HG02973 (cell line): ENCODE results near the gene NARF.

ENCODE experiments used
- ATAC-seq: cut with Tn5 transposase; IDR thresholded peaks from one replicate; pipeline ENCODE4 v1.9.1; 2021; ENCODE audit warnings: moderate library complexity; ENCODE audit not compliant: unreplicated experiment

NARF gene

DNA sequence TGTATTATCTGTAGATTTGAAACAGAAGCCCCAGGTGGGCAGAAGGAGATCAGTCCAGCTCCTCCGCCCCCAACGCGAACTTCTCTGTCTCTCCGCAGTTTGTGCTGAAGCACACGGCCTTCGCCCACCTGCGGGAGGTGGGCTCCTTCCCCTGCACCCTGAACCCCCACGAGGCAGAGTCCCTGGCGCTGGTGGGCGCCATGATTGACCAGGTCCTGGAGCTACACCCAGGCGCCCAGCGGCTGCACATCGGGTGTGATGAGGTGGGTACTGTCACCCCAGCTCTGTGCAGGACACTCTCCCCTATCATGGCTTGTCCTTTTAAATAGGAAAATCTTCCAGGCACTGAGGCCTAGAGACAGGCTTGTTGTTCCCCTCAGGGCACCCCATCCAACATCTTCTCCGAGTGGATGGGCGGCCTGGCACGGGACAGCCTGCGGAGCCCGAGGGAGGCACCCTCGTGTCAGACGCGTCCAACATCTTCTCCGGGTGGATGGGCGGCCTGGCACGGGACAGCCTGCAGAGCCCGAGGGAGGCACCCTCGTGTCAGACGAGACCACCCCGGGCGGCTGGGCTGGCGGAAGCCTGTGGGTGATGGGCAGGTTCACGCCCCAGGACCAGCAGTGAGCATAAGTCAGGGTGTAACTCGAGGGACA lies 24.9 kb upstream of the NARF start:
- ATAC-seq: no peak

DNA sequence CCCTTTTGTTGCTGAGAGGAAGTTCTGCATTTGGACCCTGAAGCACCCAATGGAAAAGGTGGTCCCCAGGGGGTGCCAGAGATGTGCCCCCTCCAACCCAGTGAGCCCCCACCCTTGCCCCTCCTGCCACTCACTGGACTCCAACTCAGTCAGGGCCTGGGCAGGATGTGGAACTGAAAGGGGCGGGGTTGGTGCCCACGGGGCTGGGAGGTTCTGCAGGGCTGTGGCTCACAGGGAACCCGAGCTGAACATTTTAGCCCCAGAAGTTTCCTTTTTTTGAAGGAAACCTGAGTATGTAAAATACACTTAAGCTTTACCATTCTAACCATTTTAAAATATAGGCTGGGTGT lies 24.4 kb upstream of the NARF start:
- ATAC-seq: no peak

DNA sequence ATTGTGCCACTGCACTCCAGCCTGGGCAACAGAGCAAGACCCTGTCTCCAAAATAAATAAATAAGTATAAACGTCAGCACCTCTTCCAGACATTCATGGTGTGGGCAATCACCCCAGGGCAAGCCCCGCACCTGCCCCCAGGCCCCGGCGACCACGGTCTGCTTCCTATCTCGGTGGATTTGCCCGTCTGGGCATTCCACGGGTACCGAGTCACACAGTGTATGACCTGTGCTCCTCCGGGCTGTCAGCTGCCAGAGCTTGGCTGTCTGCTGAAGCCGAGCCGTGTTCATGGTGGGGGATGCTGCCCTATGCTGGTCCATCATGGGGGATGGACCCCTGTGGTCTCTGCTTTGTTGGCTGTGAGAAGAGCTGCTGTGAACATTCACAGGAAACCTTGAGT lies 23.4 kb upstream of the NARF start:
- no peak for ATAC-seq

DNA sequence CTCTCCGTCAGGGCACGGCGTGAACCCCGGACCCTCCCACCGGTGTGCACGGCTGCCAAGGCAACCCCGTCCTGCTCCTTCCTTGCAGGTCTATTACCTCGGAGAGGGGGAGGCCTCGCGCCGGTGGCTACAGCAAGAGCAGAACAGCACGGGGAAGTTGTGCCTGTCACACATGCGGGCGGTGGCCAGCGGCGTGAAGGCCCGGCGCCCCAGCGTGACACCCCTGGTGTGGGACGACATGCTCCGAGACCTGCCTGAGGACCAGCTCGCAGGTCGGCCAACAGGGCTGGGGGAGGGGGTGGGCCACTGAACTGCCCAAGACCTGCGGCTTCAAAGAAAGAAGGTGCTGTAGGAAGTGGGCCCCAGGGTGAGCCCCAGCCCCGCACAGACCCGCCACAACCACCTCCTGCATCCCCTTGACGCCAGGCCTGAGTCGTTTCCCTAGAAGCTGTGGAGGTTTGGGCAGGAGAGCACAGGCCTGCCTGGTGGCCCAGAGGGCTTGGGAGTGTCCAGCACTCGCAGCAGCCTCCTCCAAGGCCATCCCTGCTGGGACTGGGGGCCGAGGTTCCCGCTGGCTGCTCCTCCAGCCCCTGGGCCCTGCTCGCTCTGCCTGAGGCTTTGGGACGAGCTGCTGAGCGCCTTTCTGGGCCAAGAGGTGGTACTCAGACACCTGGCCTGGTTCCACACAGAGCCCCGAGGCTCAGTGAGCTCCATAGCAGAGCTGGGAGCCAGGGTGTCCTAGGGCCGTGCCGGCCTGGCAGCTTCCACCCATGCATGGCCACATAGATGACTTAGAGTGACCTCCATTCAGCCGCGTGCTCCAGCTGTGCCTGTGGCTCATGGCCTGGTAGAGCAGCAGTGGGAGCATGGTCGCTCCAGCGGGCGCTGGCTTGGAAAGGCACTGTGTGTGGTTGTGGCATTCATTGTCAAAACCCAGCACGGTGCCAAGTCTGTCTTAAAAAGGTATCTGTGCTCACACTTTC lies 22.6 kb upstream of the NARF start:
- no peak for ATAC-seq

DNA sequence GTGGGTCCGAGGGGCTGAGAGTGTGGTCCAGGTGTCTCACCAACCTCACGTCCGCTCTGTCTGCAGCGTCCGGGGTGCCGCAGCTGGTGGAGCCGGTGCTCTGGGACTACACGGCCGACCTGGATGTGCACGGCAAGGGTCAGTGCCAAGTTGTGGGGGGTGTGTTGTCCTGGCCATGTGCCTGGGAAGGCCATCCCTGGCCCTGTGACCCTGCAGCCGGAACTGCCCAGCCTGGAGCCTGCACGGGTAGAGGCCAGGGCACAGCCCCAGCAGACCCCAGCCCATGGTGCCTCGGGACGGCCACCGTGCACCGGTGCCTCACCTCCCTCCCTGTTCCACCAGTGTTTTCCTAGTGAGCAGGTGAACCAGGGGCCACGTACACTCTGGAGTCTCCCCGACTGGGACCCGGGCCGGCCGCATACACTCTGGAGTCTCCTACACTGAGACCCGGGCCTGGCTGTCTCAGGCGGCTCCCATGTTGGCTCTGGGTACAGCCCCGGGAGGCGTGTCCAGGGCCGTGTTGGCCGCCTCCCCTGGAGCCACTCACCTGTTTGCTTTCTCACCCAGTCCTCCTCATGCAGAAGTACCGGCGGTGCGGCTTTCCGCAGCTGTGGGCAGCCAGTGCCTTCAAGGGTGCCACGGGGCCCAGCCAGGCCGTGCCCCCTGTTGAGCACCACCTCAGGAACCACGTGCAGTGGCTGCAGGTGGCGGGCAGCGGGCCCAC lies 21.8 kb upstream of the NARF start:
- no peak for ATAC-seq

DNA sequence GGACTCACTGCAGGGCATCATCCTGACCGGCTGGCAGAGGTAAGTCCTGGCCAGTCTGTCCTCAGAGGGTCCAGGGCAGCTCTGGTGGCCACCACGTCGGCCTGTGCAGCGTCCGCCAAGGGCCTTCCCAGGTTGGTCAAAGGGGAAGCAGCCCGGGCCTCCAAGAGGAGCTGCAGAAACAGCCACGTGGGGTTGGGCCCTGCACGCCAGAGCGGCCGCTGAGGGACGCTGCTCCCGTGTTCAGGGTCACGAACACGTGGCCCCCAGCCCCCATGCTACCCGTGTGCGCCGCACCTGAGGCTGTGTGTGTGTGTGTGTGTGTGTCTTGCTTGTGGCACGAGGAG lies 21.2 kb upstream of the NARF start:
- no peak for ATAC-seq

DNA sequence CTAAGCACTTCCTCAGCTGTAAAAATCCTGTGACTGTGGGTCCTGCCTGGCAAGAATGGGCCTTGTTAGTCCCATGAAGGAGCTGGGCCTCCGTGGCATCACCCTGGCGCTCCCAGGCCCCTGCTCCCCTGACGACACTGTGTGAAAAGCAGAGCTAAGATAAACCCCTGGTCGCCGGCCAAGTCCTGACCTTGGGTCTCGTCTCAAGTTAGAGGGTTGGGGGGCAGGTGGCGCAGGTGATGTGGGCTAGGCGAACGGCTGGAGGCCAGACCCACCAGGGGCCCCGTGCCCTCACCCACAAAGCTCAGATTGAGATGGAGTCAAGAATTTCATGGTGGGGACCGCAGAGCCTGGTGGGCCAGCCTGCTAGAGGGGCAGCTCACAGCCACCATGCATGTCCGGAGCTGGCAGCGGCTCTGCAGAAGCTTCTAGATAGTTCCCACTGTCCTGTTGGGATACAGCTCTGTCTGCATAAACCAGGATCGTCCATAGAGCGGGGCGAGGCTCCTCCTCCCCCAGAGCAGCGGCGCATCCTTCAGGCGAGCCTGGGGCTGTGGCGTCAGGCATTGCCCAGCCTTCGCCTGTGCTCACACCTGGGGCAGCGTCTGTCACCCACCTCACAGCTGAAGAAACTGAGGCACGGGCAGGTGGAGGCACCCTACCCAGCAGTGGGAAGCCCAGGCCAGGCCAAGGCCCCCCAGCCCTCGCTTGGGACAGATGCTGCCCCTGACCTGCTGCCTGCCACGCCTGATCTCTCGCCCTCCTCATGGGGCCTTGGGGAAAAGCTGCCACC lies 19.9 kb upstream of the NARF start:
- no peak for ATAC-seq

DNA sequence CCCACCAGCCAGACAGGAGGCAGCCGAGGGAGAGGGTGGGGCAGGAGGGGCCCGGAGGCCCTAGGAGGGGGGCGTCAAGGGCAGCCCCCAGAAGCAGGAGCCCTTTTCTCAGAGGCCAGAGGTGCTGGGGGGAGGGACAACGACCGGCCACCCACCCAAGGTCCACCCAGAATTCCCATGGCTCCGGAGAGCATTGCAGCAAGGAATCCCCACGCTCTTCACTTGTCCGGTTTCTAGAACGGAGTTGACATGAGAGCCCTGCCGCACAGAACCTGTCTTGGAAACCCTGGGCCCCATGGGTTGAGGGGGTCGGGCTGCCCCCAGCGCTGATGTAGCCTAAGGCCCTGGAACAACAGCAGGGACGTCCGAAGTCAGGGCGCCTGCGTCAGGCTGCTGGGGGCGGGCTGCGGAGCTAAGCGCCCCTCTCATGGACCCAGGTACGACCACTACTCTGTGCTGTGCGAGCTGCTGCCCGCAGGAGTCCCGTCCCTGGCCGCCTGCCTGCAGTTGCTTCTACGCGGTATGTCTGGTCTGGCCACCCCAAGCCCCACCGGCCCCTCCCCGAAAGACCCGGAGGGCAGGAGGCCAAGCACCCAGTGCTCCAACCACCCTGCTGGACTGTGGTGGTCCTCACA lies 19.2 kb upstream of the NARF start:
- no peak for ATAC-seq

DNA sequence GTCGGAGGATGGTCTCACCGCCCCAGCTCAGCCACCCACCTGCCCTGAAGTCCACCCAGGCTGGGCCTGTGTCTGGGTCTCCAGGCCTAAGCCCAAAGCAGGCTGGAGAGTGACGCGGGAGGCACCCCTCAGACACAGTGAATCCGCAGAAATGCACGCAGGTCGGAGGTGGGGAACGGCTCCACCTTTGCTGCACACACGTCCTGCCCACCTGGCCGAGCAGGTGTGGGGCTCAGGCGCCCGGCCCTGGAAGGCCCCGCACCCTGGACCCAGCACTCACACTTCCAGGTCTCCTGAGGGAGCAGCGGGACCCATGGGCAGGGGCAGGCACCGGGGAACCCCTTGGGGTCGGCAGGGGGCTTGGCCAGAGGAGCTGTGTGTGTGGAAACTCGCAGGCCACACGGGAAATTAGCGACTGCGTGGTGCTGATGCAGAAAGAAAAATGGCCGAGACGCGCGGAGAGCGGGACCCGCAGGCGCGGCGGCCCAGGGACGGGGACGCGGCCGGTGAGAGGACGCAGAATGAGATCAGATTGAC lies 18.6 kb upstream of the NARF start:
- no peak for ATAC-seq

DNA sequence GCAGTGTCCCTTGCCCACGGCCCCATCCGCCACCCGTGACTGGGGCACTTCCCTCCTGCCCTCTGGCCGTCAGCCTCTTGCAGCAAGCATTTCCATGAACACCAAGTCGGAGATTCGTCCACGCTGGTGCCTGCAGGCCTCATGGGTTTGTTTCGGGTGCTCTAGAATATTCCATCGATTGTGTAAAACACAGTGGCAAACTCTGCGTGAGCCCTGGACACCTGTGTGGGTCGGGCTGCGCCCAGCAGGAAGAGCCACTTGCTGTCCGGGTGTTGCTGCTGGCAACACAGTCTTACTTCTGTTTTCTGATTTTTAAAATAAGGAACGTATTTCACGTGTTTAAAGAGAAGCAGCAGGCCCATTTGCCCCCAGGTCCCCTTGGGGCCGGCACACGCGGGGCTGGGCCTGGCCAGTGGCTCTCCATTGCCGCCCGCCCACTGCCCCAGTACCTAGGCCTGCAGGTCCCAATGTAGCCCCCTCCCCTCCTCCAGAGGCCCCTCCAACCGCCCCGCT lies 18.0 kb upstream of the NARF start:
- ATAC-seq: no peak

DNA sequence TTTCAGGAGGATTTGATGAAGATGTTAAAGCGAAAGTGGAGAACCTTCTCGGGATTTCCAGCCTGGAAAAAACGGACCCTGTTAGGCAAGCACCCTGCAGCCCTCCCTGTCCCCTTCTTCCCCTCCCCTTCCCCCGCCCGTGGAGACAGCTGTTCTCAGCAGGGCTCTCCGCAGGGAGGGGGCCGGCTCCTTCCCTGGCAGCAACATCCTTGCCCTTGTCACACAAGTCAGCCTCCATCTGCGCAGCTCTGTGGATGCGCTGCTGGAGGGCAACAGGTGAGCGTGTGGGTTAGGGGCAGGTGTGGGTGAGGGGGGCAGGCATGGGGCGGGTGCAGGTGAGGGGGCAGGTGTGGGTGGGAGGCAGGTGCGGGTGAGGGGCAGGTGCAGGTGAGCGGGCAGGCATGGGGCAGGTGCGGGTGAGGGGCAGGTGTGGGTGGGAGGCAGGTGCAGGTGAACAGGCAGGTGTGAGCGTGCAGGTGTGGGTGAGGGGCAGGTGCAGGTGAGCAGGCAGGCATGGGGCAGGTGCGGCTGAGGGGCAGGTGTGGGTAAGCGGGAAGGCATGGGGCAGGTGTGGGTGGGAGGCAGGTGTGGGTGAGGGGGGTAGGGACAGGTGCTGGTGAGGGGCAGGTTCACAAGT lies 17.4 kb upstream of the NARF start:
- ATAC-seq: no peak

DNA sequence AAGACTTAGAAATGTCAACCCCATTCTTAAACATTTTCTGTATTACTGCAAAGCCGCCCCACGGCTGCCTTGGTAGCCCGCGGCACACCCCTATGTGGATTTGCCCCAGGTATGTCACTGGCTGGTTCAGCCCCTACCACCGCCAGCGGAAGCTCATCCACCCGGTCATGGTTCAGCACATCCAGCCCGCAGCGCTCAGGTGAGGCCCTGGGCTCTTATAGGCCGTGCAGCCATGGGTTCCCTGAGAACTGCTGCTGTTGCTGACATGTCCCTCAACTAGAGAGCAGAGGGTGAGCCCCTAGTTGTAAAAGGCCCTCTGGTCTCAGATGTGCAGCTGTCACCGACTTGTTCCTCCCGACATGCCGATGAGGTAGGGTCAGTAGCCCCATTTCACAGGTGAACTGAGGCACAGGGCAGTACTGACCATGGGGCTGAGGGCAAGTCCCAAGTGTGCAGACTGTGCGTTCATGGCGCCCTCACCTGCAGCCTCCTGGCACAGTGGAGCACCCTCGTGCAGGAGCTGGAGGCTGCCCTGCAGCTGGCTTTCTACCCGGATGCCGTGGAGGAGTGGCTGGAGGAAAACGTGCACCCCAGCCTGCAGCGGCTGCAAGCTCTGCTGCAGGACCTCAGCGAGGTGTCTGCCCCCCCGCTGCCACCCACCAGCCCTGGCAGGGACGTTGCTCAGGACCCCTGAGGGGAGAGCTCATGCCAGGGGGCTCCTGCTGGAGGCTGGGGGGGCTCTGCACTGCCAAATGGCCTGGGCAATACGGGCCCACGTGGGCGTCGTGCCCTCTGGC lies 16.7 kb upstream of the NARF start:
- no peak for ATAC-seq

DNA sequence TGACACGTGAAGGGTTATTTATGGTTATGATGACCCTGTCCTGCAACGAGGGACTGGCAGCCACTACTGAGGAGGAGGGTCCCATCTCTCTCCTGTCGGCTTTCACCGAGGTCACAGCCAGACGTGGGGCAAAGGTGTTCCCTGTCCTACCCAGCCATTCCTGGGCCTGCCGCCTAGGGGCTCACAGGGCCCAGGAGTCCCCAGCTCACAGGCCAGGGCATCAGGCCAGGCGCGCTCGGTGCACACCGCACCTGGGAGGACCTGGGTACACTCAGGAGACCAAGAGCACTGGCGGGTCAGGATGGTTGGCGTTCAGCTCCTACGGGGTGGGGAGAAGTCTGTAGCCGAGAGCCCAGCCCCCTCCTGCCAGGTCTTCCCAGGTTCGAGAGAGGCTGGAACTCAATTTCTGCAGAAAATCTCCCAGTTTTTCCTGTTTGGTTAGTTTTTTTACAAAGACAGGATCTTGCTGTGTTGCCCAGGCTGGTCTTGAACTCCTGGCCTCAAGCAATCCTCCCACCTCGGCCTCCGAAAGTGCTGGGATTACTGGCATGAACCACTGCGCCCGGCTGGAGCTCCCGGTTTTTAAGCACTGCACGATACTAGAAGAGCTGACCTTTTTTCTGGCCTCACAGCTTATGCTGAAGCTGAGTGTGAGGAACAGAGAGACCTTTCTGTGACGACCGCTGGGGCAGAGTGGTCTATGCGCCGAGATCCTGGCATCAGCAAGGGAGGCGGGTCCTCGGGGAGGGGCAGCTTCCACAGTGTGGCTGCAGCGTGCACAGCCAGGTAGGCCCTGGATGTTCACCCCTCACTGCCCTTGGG lies 15.7 kb upstream of the NARF start:
- no peak for ATAC-seq

DNA sequence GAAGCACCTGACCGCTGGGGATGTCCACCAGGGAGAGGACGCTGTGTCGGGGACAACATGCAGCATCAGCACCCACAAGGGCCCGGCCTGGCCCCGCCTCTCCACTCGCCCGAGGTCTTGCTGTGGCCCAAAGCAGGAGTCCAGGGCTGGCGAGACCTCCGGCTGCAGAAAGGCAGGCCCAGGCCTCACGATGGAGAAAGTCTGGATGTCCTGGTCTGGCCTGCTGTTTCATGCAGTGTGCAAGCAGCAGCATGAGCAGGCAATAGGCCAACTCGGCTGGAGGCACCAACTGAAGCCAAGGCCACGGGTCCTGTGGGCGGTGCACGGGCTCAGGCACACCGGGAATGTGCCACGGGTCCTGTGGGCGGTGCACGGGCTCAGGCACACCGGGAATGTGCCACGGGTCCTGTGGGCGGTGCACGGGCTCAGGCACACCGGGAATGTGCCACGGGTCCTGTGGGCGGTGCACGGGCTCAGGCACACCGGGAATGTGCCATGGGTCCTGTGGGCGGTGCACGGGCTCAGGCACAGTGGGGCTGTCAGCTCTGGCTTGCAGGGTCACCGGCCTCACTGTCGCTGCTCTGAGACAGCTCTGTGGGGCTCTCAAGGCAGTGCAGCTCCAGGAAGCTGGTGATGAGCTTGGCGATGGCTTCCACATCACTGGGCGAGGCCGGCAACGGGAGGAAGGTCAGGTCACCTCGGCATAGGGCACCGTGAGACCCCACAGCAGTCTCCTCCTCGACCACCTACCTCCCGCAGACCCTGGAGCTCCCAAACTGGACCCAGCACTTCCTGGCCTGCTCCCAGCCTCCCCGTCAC lies 14.9 kb upstream of the NARF start:
- no peak for ATAC-seq

DNA sequence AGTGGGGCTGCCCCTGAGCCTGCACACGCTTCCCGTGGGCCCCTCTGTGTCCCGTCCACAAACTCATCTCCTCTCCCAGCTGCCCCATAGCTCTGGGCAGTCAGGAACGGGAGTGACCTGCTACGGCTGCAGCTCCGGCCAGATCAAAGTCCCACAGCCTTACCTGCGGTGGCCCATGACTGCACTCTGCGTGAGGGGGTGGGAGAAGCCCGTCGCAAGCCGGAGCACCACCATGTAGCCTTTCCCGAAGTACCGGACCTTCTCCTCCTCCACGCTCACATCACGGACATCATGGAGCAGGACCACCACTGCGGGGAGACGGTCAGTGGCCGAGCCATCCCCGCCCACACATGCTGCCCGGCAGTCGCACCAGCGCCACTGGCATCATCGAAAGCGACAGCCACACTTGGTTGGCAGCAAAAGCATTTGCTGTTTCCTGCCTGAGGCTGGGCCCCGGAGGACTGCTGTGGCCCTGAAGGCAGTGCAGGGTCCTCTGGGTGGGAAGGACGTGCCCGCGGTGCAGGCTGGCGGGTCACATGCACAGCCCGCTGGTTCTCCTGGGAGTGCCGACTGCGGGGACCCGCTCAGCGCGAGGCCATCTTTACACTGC lies 14.2 kb upstream of the NARF start:
- ATAC-seq: no peak

DNA sequence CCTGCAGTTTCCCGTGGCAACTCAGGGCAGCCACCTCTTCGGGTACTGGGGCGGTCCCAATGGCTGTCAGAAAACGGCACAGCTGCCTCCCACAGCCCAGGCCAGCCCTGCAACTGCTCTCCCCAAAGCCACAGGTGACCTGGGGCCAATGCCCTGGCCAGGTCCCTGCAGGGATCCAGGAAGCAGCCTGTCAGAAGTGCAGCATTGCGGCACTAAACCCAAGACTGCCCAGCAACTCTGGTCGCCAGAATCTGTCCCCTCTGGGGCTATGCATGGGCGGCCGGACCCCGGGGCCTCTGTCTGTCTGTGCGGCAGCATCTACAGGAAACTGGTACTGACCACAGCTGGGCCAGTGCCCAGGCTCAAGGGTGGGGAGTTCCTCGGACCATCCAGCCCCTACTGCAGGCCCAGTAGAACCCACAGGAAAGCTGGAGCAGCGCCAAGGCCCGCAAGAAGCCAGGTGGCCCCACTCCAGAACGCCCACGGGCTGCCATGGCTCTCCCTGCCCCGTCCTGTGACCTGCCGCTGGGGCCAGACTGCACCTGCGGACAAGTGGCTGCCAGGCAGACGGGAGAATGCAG lies 13.5 kb upstream of the NARF start:
- ATAC-seq: no peak
